SKM-1 treated with dmso at 0.1 percent for 144 hours (cell line): Measurements from ENCODE around the gene TMED10.

Experiments
- DNase-seq: peaks from one replicate; lab custom pipeline; 2025; ENCODE audit not compliant: unreplicated experiment; lab: John Stamatoyannopoulos, UW

Gene TMED10

DNA sequence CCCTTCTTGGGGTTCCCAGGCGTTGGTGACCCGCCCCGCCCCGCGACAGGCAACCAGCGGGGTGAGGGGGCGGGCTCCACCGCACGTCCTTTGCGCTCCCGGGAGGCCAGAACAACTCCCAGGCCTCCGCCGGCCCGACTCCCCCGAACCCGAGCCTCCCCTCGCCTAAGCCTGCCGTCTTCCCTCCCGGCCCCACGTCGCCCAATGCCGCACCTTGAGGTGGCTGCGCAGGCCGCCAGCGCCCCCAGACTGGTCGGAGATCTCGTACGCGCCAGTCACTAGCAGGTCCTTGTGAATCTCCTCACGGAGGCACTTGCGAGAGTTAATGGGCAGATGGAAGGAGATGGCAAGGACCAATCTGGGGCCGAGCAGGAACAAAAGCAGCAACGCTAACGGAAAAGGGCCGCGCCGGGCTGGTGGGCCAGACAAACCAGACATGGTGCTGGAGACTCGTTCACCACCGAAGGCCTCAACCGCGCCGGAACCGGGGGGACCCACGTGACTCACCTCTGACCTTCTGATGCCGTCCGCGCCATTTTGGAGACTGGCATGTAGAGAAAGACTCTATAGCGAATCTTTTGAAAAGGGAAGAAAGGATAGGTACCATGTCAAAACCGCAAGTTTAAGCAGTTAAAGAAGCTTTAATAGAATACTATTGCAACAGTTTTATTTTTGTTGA, at the start of gene TMED10:
TMED10 (minus strand) TSS at position 471 of the 679 bp plus-strand sequence; CDS start at position 438, 33 bp downstream.
- DNase-seq: no peak

DNA sequence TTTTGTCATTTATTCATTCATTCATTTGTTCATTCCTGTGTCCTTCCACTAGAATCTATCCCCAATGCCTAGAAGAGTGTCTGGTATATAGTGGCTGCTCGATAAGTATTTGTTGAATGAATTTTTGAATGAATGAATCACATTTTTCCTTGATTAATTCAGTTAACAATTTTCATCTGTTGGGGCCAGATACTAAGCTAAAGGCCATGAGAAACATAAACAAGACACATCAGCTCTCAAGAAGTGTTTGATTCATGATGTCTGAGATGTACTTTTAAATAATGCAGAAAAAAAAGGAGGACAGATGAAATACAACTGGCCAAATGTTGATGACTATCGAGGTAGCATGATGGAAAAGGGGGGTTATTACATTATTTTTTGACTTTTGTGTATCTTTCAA, 48.1 kb upstream of the TMED10 start:
- no peak for DNase-seq

DNA sequence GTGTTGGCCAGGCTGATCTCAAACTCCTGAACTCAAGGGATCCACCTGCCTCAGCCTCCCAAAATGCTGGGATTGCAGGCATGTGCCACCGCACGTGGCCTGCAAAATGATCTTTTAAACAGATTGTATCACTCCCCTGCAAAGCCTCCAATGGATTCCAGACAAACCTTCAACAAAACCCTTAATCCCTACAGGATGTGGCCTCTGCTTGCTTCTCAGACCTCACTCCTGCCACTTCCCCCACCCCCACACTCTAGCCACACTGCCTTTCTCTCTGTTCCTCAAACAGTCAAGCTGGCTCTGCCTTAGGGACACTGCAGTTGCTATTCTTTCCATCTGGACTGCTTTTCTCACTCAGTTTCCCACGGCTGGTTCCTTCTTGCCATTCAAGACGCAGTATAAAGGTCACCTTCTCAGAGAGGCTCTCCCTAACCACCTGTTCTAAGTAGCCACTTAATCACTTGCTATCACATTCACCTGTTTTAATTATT, 47.3 kb upstream of the TMED10 start:
- peak; percentile 59 for DNase-seq

GRCh38 chr14:75222208-75222701, 45.8 kb upstream of the TMED10 start:
- DNase-seq: peak; percentile 57

DNA sequence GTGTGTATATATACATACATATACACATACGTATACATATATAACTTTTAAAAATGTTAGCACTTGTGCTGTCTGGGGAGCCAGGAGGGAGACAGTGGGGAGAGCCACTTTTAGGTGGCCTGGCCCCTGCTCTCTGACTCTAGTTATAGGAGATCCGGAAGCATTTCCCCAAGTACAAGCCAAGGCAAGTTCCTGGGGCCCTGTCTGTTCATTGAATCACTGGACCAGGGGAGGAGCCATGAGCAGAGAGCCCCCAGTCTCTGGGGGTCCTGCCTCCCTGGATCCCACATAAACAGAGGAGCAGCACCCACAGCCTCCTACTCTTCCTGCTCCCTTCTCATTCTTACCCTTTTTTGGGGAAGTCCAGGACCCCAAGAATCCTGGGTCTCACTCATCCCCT, 45.4 kb upstream of the TMED10 start:
- DNase-seq: no peak

DNA sequence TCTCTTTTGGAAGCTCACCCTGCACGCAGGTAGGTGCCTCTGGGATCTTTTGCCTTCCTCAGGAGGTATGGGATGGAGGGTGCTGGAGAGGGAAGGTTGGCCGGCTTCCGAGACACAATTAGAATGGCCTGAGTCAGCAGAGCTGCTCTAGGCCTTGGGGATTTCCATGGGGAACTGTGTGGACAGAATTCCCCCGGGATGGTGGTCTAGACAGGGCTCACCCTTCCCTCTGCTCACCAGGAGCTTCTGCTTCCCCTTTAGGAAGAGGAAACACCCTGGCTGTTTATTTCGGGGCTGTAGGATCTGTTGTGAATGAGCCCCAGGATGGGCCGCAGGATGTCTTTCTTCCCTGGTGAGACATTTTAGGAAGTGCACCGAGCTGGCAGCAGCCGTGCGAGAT, 43.7 kb upstream of the TMED10 start:
- DNase-seq: no peak

DNA sequence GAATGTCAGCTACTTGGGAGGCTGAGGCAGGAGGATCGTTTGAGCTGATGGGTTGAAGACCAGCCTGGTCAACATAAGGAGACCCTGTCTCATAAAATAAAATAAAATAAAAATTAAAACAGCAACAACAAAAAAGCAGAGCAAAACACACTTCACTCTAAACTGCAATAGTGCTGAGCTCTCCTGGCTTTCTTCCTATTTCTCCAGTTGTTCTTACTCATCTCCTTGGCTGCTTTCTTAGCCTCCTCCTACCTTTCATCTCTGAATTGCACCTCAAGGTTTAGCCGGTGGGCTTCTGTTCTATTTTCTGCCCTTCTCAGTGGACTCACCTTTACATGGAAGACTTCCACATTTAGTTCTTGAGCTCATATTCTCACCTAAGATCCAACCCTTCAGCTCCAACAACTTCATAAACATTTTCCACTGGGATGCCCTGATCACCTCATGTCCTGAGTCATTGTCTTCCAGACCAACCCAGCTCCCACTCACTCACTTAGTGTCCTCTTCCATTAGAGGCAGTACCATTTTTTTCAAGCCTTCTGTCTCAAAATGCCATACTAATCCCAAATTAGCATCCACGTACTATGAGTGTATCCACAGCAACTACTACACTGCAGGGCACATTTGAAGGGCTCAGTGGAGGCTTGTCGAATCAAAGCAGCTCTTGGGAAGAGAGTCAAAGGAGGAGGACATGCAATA, 41.2 kb upstream of the TMED10 start:
- no peak for DNase-seq

DNA sequence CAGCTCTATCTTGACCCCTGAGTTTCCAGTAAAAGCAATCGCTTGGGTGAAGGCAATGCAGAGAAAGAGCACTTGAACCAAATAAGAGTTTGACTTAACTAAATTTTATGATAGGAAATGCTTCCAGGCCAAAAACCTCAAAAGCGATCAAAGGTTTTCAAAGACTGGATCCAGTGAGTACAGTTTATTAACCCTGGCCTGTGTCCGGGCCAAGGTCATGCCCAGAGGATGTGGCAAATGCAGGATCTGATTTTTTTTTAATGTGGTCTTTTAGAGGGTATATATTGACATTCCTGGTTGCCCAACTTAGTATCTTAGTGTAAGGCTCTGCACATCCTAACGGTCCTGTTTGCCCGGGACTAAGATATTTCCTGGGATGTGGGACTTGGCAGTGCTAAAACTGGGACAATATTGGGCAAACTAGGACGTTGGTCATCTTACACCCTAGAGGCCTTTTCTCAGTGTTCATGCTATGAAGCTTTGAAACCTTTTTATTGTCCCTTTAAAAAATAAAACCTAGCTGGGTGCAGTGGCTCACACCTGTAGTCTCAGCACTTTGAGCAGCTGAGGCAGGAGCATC, 40.1 kb upstream of the TMED10 start:
- DNase-seq: no peak

DNA sequence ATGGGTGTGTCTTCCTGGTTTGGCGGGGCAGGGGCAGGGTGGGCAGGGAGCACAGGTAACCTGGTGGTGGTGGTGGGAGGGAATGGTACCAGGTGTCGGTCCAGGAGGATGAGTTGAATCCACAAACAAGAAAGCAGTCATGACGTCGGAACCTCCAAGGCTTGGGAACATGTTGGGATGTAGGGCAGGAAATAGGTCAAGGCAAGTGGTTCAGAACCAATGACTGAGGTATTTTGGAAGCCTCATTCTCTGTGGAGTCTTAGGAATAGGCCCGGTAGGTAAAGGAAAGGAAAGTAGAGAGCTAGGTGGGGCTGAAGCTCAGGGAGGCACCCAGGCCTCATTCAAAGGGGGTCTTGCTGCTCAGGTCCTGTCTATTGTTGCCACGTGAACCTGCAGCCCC, 39.1 kb upstream of the TMED10 start:
- DNase-seq: no peak

- DNase-seq: no peak
Observed at GRCh38 chr14:75214558-75214957, 38.1 kb upstream of the TMED10 start.

GRCh38 chr14:75213172-75213571, 36.8 kb upstream of the TMED10 start:
- DNase-seq: no peak

GRCh38 chr14:75208843-75209242, 32.4 kb upstream of the TMED10 start:
- DNase-seq: no peak

DNA sequence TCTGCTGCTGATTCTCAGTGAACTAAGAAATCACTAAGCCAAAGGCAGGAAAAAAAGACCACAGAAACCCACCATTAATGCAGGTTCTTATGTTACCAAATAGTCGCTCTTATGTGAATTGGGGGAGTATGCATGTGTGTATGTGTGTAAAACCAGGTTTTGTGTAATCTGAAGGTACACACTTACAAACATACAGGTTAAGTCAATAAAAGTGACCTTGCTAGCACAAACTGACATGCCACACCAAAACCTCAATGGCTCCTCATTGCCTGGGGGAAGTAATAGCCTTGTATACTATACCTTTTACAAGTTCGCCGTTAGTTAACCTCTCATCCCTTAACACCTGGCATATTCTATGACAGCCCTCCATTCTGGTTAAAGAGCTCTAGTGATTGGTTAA, 29.8 kb upstream of the TMED10 start:
- DNase-seq: no peak

DNA sequence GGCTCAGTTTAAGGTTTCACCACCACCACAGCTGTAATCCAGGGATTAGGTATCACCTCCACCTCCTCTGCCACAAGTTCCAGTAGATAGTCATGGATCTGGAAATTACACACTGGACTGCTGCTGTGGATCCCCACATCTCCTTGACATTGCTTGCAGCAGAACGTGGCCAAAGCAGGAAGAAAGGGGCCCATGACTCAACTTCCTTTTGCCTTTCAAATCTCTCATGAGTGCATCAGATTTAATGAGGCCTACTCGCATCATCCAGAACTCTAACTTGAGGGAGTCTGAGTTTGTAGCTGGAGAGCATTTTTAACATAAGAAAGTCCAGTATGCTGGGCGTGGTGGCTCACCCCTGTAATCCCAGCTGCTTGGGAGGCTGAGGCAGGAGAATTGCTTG, 29.2 kb upstream of the TMED10 start:
- no peak for DNase-seq

DNA sequence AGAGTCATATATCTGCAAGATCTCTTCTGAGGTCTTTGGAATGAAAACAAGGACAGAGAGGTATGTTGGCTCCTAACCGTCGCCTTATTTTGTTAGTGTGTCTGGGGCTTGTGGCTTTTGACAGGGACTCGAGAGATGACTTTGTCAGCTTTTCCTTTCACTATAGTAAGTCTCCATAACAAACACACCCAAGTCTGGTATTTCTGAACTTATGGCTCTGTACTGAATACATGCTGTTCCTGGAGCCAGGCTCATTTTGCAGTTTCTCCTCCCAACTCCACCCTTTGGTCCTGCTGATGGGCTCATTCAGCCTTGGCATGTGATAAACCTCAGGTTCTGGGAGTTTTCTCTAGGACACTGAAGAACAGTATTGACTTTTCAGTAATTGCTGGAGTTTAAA, 27.7 kb upstream of the TMED10 start:
- DNase-seq: no peak

DNA sequence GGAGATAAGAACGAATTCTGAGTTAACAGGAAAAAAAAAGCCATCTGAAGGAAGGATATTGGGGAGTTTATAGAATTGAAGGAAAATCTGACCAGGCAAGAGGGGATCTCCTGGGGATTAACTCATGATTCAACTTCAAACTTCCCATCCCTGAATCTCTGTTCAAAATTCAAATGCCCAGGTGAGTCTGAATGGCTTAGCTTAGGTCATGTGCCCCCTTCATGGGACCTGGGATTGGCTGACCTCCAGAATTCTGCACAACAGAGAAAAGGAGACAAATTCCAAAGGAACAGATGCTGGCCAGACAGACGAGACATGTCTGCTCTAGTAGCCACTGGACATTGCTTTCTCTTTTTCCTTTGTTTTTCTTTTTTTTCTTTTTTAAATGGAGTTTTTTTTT, 26.2 kb upstream of the TMED10 start:
- no peak for DNase-seq

- DNase-seq: no peak
Observed at GRCh38 chr14:75201087-75201486, 24.7 kb upstream of the TMED10 start.

GRCh38 chr14:75200451-75200850, 24.0 kb upstream of the TMED10 start:
- DNase-seq: no peak

DNA sequence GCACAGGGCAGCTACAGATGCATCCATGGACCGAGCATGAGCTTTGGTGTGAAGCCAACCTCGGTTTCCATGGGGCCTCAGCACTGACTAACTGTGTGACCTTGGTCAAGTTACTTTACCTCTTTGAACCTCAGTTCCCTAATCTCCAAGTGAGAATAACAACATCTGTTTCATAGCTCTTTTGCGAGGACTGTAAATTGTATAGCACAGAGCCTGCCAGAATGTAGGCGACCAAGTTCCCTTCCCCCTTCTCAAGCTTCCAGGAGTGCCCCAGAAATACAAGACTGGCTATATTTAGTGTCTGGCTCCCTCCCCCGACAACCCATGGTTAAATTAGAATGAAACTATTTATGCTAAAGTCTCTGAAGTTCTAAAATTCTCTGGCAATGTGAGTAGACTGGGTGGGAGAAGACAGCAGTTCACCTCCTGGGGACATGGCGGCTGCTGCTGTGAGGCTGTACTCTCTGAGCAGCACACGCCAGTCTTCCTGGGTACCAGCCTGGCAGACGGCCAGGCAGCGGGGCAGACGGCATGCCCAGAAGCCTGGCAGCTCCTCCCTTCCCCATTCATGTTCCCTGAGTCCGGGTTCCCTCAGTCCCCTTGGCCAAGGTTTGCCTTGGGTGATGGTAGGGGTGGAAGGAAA, 22.0 kb upstream of the TMED10 start:
- DNase-seq: no peak

- no peak for DNase-seq
Observed at GRCh38 chr14:75197338-75197737, 20.9 kb upstream of the TMED10 start.

DNA sequence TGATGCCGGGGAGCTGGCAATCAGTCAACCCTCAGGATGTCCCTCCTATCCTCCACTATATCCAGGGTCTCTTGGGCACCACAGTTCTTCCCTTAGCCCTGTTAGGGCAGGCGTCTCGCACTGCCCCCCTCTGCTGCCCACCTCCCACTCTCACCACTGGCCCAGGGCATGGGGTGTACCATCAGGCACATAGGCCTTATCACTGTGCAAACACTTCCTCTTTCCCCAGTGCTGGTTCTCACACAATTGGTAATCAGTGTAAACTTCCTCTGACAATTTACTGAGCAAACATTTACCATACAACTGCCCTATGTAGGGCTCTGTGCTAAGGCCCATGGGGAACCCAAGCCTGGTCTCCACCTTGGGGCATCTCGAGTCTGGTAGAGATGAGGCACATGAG, 20.1 kb upstream of the TMED10 start:
- DNase-seq: no peak

- no peak for DNase-seq
Observed at GRCh38 chr14:75196064-75196463, 19.7 kb upstream of the TMED10 start.
